Measurements from ENCODE around the gene ZBTB47.

DNA sequence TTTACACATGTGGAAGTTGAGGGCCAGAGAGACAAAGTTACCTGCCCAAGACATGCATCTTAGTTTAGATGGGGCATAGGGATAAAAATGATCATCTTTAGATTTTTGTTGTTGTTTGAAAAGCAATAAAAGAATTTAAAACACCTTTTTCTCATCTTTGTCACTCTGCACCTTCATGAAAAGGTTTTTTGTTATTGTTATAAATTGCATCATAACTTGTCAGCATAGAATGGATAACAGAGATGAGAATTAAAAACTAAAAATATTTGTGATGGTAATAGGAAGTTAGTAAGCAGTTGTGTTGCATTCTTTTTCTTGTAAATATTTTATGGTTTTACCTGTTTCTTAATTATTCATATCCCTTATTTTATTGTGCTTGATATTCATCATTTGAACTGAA lies 13.4 kb upstream of the ZBTB47 start:
- no peak for TF ChIP-seq TAF1 (IDR thresholded peaks at IDR 0.05; ENCODE audit: borderline replicate concordance, insufficient read depth, low read length)
- TF ChIP-seq, protein P1, sequence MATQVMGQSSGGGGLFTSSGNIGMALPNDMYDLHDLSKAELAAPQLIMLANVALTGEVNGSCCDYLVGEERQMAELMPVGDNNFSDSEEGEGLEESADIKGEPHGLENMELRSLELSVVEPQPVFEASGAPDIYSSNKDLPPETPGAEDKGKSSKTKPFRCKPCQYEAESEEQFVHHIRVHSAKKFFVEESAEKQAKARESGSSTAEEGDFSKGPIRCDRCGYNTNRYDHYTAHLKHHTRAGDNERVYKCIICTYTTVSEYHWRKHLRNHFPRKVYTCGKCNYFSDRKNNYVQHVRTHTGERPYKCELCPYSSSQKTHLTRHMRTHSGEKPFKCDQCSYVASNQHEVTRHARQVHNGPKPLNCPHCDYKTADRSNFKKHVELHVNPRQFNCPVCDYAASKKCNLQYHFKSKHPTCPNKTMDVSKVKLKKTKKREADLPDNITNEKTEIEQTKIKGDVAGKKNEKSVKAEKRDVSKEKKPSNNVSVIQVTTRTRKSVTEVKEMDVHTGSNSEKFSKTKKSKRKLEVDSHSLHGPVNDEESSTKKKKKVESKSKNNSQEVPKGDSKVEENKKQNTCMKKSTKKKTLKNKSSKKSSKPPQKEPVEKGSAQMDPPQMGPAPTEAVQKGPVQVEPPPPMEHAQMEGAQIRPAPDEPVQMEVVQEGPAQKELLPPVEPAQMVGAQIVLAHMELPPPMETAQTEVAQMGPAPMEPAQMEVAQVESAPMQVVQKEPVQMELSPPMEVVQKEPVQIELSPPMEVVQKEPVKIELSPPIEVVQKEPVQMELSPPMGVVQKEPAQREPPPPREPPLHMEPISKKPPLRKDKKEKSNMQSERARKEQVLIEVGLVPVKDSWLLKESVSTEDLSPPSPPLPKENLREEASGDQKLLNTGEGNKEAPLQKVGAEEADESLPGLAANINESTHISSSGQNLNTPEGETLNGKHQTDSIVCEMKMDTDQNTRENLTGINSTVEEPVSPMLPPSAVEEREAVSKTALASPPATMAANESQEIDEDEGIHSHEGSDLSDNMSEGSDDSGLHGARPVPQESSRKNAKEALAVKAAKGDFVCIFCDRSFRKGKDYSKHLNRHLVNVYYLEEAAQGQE (IDR thresholded peaks at IDR 0.05; ENCODE audit: insufficient read depth in 1 of 2, low read depth in 2 of 2, low read length in 2 of 2): no peak
- no peak for TF ChIP-seq FOXP2 (optimal IDR thresholded peaks at IDR 0.05; ENCODE audit: borderline replicate concordance, extremely low read depth, extremely low read length, insufficient read depth)
- no peak for TF ChIP-seq SIN3A (IDR thresholded peaks at IDR 0.05; ENCODE audit: borderline replicate concordance, insufficient read depth, low read length)

All from PFSK-1 (cell line).